Measurements from ENCODE around the gene ABCA4.
"Not testable (repeated sequence)": the region's sequence is repeated elsewhere in the genome, so short reads cannot be mapped to it uniquely, and the experiment has no call there.

Gene ABCA4

GRCh38 chr1:94120991-94121390 lies at the start of gene ABCA4:
Gene ABCA4, minus strand, starts transcription at chr1:94121148. Its CDS starts 103 bp downstream, at chr1:94121045.
- DNase-seq: no peak

GRCh38 chr1:94169126-94169525 lies 48.2 kb upstream of the ABCA4 start:
- no peak for DNase-seq

GRCh38 chr1:94165843-94166242 lies 44.9 kb upstream of the ABCA4 start:
- no peak for DNase-seq

GRCh38 chr1:94164885-94165284 lies 43.9 kb upstream of the ABCA4 start:
- DNase-seq: not testable (repeated sequence)

GRCh38 chr1:94164121-94164520 lies 43.2 kb upstream of the ABCA4 start:
- DNase-seq: not testable (repeated sequence)

- not testable (repeated sequence) for DNase-seq
Observed at GRCh38 chr1:94163249-94163648, 42.3 kb upstream of the ABCA4 start.

- DNase-seq: no peak
Observed at GRCh38 chr1:94160811-94161210, 39.9 kb upstream of the ABCA4 start.

GRCh38 chr1:94156096-94156625 lies 35.2 kb upstream of the ABCA4 start:
- DNase-seq: no peak

GRCh38 chr1:94154989-94155388 lies 34.0 kb upstream of the ABCA4 start:
- DNase-seq: no peak

GRCh38 chr1:94153133-94153532 lies 32.2 kb upstream of the ABCA4 start:
- DNase-seq: no peak

- not testable (repeated sequence) for DNase-seq
Observed at GRCh38 chr1:94149166-94149565, 28.2 kb upstream of the ABCA4 start.

GRCh38 chr1:94146273-94146672 lies 25.3 kb upstream of the ABCA4 start:
- no peak for DNase-seq

GRCh38 chr1:94144836-94145235 lies 23.9 kb upstream of the ABCA4 start:
- DNase-seq: no peak

- DNase-seq: no peak
Observed at GRCh38 chr1:94143809-94144176, 22.8 kb upstream of the ABCA4 start.

- no peak for DNase-seq
Observed at GRCh38 chr1:94143173-94143808, 22.3 kb upstream of the ABCA4 start.

- DNase-seq: no peak
Observed at GRCh38 chr1:94142583-94142982, 21.6 kb upstream of the ABCA4 start.

- no peak for DNase-seq
Observed at GRCh38 chr1:94142022-94142421, 21.1 kb upstream of the ABCA4 start.

GRCh38 chr1:94132111-94132510 lies 11.2 kb upstream of the ABCA4 start:
- no peak for DNase-seq

- DNase-seq: no peak
Observed at GRCh38 chr1:94130851-94131595, 10.1 kb upstream of the ABCA4 start.

GRCh38 chr1:94126651-94127050 lies 5.7 kb upstream of the ABCA4 start:
- DNase-seq: no peak

- DNase-seq: no peak
Observed at GRCh38 chr1:94125551-94126514, 4.9 kb upstream of the ABCA4 start.

GRCh38 chr1:94124538-94124937 lies 3.6 kb upstream of the ABCA4 start:
- DNase-seq: no peak

All from NCI-H1436 treated with DMSO at 0.1 percent for 48 hours (cell line).